CD4-positive, alpha-beta T cell treated with Interleukin-17A for 4 hours (primary cell): ENCODE measurements around the gene RACK1.
"Not testable (repeated sequence)": the region's sequence is repeated elsewhere in the genome, so short reads cannot be mapped to it uniquely, and the experiment has no call there.

Source experiments
- DNase-seq: peaks from one replicate; pipeline ENCODE4 v3.0.0-alpha.2; 2020; ENCODE audit warnings: mixed read lengths

Gene RACK1

GRCh38 chr5:181233088-181233800 lies 10.5 kb downstream of the RACK1 start:
- DNase-seq: no peak

GRCh38 chr5:181232593-181232992 lies 11.1 kb downstream of the RACK1 start:
- no peak for DNase-seq

GRCh38 chr5:181231432-181231831 lies 12.3 kb downstream of the RACK1 start:
- no peak for DNase-seq

- no peak for DNase-seq
These were observed 13.2 kb downstream of the RACK1 start for GRCh38 chr5:181230551-181230950.

- DNase-seq: no peak
These were observed 13.7 kb downstream of the RACK1 start for GRCh38 chr5:181229996-181230395.

GRCh38 chr5:181224390-181225229 lies 19.1 kb downstream of the RACK1 start:
- DNase-seq: peak; percentile 52

- no peak for DNase-seq
These were observed 19.8 kb downstream of the RACK1 start for GRCh38 chr5:181223729-181224389.

GRCh38 chr5:181223058-181223728 lies 20.5 kb downstream of the RACK1 start, which contains the start of gene TRIM41:
Gene TRIM41, plus strand, starts transcription at chr5:181223281. Its CDS starts 719 bp downstream, at chr5:181224000.
- peak; percentile 99 for DNase-seq

GRCh38 chr5:181222630-181223057 lies 21.1 kb downstream of the RACK1 start:
- DNase-seq: no peak

- peak; percentile 92 for DNase-seq
These were observed 21.7 kb downstream of the RACK1 start for GRCh38 chr5:181221792-181222629.

- DNase-seq: peak; percentile 69
These were observed 22.5 kb downstream of the RACK1 start for GRCh38 chr5:181221105-181221791.

- DNase-seq: no peak
These were observed 23.6 kb downstream of the RACK1 start for GRCh38 chr5:181220178-181220515.

GRCh38 chr5:181219262-181220177 lies 24.2 kb downstream of the RACK1 start:
- DNase-seq: no peak

- no peak for DNase-seq
These were observed 24.9 kb downstream of the RACK1 start for GRCh38 chr5:181218795-181219124.

GRCh38 chr5:181217803-181218062 lies 26.0 kb downstream of the RACK1 start:
- DNase-seq: peak; percentile 61

GRCh38 chr5:181217111-181217802 lies 26.4 kb downstream of the RACK1 start:
- DNase-seq: peak; percentile 72

GRCh38 chr5:181215997-181216989 lies 27.4 kb downstream of the RACK1 start:
- peak; percentile 63 for DNase-seq

GRCh38 chr5:181214249-181214648 lies 29.5 kb downstream of the RACK1 start:
- DNase-seq: not testable (repeated sequence)

GRCh38 chr5:181212934-181213333 lies 30.8 kb downstream of the RACK1 start:
- DNase-seq: no peak
